ENCODE results near the gene RPS4Y2.

DNA sequence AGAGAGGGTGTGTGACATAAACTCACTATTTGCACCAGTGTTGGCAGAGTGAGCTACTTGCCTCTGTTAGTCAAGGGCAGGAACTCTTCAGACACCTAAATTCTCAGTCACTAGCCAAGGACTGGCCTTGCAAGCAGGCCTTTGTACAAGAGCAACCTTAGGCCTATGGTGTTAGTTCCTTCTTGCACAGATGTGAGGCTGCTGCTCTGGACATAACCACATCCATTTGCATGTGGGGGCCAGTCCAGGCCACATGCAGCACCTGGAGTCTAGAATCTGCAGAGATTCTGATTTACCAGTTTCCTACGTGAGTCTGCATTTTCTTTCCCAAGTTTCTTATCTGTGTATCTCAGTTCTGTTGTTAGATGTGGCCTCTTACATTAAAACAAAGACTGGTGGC lies 20.7 kb upstream of the RPS4Y2 start:
- no peak for TF ChIP-seq POLR2A (IDR thresholded peaks at IDR 0.05; ENCODE audit: low read depth, low read length)
- TF ChIP-seq POLR2AphosphoS5 (IDR thresholded peaks at IDR 0.05; ENCODE audit: low read depth, low read length) = no peak
- TF ChIP-seq TAF1 (IDR thresholded peaks at IDR 0.05; ENCODE audit: borderline replicate concordance, low read depth, low read length) = no peak

Measured in GM12892 (cell line).